Ishikawa (cell line): Measurements from ENCODE around the gene NTN1.

ENCODE experiments used
- CEBPB ChIP-seq: IDR thresholded peaks from 2 replicates; pipeline ENCODE4 v1.6.1; 2012
- CREB1 ChIP-seq: IDR thresholded peaks from 2 replicates; pipeline ENCODE4 v1.6.1; 2012; ENCODE audit warnings: low read depth
- EP300 ChIP-seq: IDR thresholded peaks from 2 replicates; pipeline ENCODE4 v1.6.1; 2012; ENCODE audit warnings: borderline replicate concordance
- MAX ChIP-seq: IDR thresholded peaks from 2 replicates; pipeline ENCODE4 v1.6.1; 2012

GRCh38 chr17:9038380-9038779 is 17.1 kb downstream of the NTN1 start:
- TF ChIP-seq EP300, result no peak
- no peak for TF ChIP-seq CEBPB
- no peak for TF ChIP-seq CREB1
- no peak for TF ChIP-seq MAX
